KMS-11 (cell line): ENCODE data around the gene PTPRT.

ENCODE experiments used
- H2AFZ ChIP-seq: fragments of 200-600 bp; sonication (generic); 2 replicates; pipeline ENCODE4 v1.6.1; 2016; ENCODE audit warnings: antibody characterized with exemption, mixed run types, low read depth
- H3K27ac ChIP-seq: fragments of 200-600 bp; sonication (generic); 2 replicates; pipeline ENCODE4 v1.6.1; 2016; ENCODE audit warnings: mild to moderate bottlenecking, mixed run types
- H3K27me3 ChIP-seq: fragments of 200-600 bp; sonication (generic); 2 replicates; pipeline ENCODE4 v1.6.1; 2017; ENCODE audit warnings: mild to moderate bottlenecking, low read depth, mixed run types, moderate library complexity; ENCODE audit not compliant: insufficient read depth
- H3K36me3 ChIP-seq: fragments of 200-600 bp; sonication (generic); 2 replicates; pipeline ENCODE4 v1.6.1; 2017; ENCODE audit warnings: mild to moderate bottlenecking, mixed run types; ENCODE audit not compliant: insufficient read depth
- H3K4me1 ChIP-seq: fragments of 200-600 bp; sonication (generic); 2 replicates; pipeline ENCODE4 v1.6.1; 2016; ENCODE audit warnings: mild to moderate bottlenecking, low read depth, mixed run types; ENCODE audit not compliant: poor library complexity, severe bottlenecking
- H3K4me2 ChIP-seq: fragments of 200-600 bp; sonication (generic); 2 replicates; pipeline ENCODE4 v1.7.0; 2016; ENCODE audit warnings: mild to moderate bottlenecking, mixed run types
- H3K4me3 ChIP-seq: fragments of 200-600 bp; sonication (generic); IDR thresholded peaks from 2 replicates; pipeline ENCODE4 v1.6.1; 2017; ENCODE audit warnings: low read depth, low read length, mixed read lengths; ENCODE audit not compliant: insufficient read depth
- H3K79me2 ChIP-seq: fragments of 200-600 bp; sonication (generic); 2 replicates; pipeline ENCODE4 v1.6.1; 2016; ENCODE audit warnings: low read depth, mixed run types; ENCODE audit not compliant: insufficient read depth
- H3K9ac ChIP-seq: fragments of 200-600 bp; sonication (generic); 2 replicates; pipeline ENCODE4 v1.6.1; 2016; ENCODE audit warnings: mild to moderate bottlenecking, mixed run types
- H4K20me1 ChIP-seq: fragments of 200-600 bp; sonication (generic); 2 replicates; pipeline ENCODE4 v1.6.1; 2016; ENCODE audit warnings: mild to moderate bottlenecking, mixed run types; ENCODE audit not compliant: insufficient read depth
- TF ChIP-seq, protein P1 (sequence below): fragments of 200-600 bp; sonication (generic); conservative IDR thresholded peaks from 2 replicates; pipeline ENCODE4 v1.6.1; 2017; ENCODE audit warnings: low read depth, mild to moderate bottlenecking, antibody characterized with exemption, low read length, moderate library complexity, mixed read lengths

PTPRT gene

GRCh38 chr20:42399802-42400201, 789.9 kb downstream of the PTPRT start:
- no peak overlapping the region for H3K4me3 ChIP-seq
- H3K9ac ChIP-seq, result no peak overlapping the region
- no peaks in the 10 kb centered on the region for H4K20me1 ChIP-seq
- no peaks in the 10 kb centered on the region for H3K27me3 ChIP-seq
- H3K27ac ChIP-seq, result no peak overlapping the region
- H3K79me2 ChIP-seq, result no peaks in the 10 kb centered on the region
- H2AFZ ChIP-seq, result no peak overlapping the region
- TF ChIP-seq, protein P1, sequence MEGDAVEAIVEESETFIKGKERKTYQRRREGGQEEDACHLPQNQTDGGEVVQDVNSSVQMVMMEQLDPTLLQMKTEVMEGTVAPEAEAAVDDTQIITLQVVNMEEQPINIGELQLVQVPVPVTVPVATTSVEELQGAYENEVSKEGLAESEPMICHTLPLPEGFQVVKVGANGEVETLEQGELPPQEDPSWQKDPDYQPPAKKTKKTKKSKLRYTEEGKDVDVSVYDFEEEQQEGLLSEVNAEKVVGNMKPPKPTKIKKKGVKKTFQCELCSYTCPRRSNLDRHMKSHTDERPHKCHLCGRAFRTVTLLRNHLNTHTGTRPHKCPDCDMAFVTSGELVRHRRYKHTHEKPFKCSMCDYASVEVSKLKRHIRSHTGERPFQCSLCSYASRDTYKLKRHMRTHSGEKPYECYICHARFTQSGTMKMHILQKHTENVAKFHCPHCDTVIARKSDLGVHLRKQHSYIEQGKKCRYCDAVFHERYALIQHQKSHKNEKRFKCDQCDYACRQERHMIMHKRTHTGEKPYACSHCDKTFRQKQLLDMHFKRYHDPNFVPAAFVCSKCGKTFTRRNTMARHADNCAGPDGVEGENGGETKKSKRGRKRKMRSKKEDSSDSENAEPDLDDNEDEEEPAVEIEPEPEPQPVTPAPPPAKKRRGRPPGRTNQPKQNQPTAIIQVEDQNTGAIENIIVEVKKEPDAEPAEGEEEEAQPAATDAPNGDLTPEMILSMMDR, result no peak
- H3K4me1 ChIP-seq, result no peaks in the 10 kb centered on the region
- no peaks in the 10 kb centered on the region for H3K36me3 ChIP-seq
- no peak overlapping the region for H3K4me2 ChIP-seq

DNA sequence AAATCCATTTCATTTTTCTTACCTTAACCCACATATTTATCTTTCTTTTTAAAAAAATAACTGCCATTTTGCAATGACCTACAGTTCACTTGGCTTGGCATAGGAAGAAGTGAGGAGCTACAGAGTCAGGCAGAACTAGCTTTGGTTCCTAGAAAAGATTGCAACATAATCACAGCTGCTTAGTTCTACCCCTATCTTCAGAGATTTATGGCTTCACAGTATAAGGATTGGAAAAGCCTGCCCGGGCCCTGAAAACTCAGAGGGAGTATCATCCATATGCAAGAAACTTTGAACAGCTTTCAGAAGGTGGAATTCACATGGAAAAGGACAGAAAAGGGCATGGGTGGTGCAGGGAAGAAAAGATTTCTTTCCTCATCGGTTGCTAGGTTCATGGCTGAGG, 797.3 kb downstream of the PTPRT start:
- no peak overlapping the region for H3K4me2 ChIP-seq
- H2AFZ ChIP-seq, result no peak overlapping the region
- H3K27me3 ChIP-seq, result no peaks in the 10 kb centered on the region
- no peaks in the 10 kb centered on the region for H3K4me1 ChIP-seq
- H3K79me2 ChIP-seq, result no peaks in the 10 kb centered on the region
- no peak overlapping the region for H3K4me3 ChIP-seq
- H4K20me1 ChIP-seq, result no peaks in the 10 kb centered on the region
- no peak overlapping the region for H3K27ac ChIP-seq
- no peak overlapping the region for H3K9ac ChIP-seq
- TF ChIP-seq, protein P1, result no peak
- H3K36me3 ChIP-seq, result no peaks in the 10 kb centered on the region

DNA sequence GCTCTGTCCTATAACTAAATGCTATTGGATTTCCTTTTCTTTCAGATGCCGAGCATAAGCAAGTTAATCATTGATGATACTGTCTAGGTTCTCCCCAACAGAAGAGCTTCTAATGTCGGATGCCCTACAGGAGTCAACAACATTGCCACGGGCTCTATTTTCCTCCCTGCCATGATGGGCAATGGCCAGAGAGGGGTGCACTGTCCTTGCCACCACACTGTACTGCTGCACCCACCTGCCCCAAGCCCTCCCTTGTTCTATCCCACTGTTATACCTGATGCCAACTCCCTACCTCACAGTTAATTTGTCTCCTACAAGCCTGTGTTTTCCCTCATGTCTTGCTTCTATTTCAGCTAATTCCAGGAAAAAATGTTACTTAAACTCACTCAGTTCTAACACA, 797.9 kb downstream of the PTPRT start:
- Histone ChIP-seq H4K20me1 (no peaks in the 10 kb centered on the region), H3K4me3 (no peak overlapping the region), H3K4me1 (no peaks in the 10 kb centered on the region), H3K4me2 (no peak overlapping the region), H2AFZ (no peak overlapping the region), H3K27me3 (no peaks in the 10 kb centered on the region), H3K9ac (no peak overlapping the region), H3K27ac (no peak overlapping the region), H3K36me3 (no peaks in the 10 kb centered on the region), H3K79me2 (no peaks in the 10 kb centered on the region)
- TF ChIP-seq, protein P1, result no peak

- H3K36me3 ChIP-seq, result no peaks in the 10 kb centered on the region
- TF ChIP-seq, protein P1, result no peak
- H2AFZ ChIP-seq, result no peak overlapping the region
- no peaks in the 10 kb centered on the region for H3K27me3 ChIP-seq
- H3K9ac ChIP-seq, result no peak overlapping the region
- no peaks in the 10 kb centered on the region for H3K4me1 ChIP-seq
- H3K4me2 ChIP-seq, result no peak overlapping the region
- no peak overlapping the region for H3K4me3 ChIP-seq
- H3K79me2 ChIP-seq, result no peaks in the 10 kb centered on the region
- no peaks in the 10 kb centered on the region for H4K20me1 ChIP-seq
- H3K27ac ChIP-seq, result no peak overlapping the region
These were observed 809.4 kb downstream of the PTPRT start for GRCh38 chr20:42380287-42380686.
